ENCODE results near the gene ELF5. TPM values are rescaled to one million over a fixed set of nuclear protein-coding genes. Genes with fewer than 3 reads are reported as not detected.

The ELF5 gene
- total and polyA plus RNA-seq, 2 of the 13 experiments (the other 11 are each of a cell fraction or from before 2014, with no cell fraction given) = 0.51 to 2.6 TPM

- TF ChIP-seq ZBTB34 (CRISPR knock-in tag; IDR thresholded peaks at IDR 0.05) (no peak), ZNF614 (CRISPR knock-in tag; IDR thresholded peaks at IDR 0.05; ENCODE audit: borderline replicate concordance) (no peak), TMF1 (CRISPR knock-in tag; IDR thresholded peaks at IDR 0.05; ENCODE audit: low read depth) (peak; percentile 72; the same call in 1 of the 2 replicates), ATM (IDR thresholded peaks at IDR 0.05; ENCODE audit: borderline replicate concordance) (no peak), NKX3-1 (CRISPR knock-in tag; IDR thresholded peaks at IDR 0.05) (no peak), TP53 (CRISPR knock-in tag; conservative IDR thresholded peaks at IDR 0.05) (no peak), ZNF230 (CRISPR knock-in tag; IDR thresholded peaks at IDR 0.05) (peak; percentile 92; the same call in 1 of the 2 replicates), MTA3 (CRISPR knock-in tag; IDR thresholded peaks at IDR 0.05) (no peak), HIVEP1 (CRISPR knock-in tag; IDR thresholded peaks at IDR 0.05) (peak; percentile 94; the same call in 1 of the 2 replicates), ZNF616 (CRISPR knock-in tag; IDR thresholded peaks at IDR 0.05; ENCODE audit: low read depth) (peak; percentile 34; the same call in 1 of the 2 replicates), SNAPC5 (CRISPR knock-in tag; IDR thresholded peaks at IDR 0.05; ENCODE audit: borderline replicate concordance) (no peak), IKZF1 (IDR thresholded peaks at IDR 0.05) (no peak), FOXO4 (CRISPR knock-in tag; conservative IDR thresholded peaks at IDR 0.05) (0 out of 2 replicates have a peak, but pooled peaks have one; percentile 74), SCMH1 (CRISPR knock-in tag; IDR thresholded peaks at IDR 0.05; ENCODE audit: borderline replicate concordance) (no peak), PHF8 (CRISPR knock-in tag; IDR thresholded peaks at IDR 0.05) (peak; percentile 93), NONO (IDR thresholded peaks at IDR 0.05) (no peak), NONO (CRISPR knock-in tag; conservative IDR thresholded peaks at IDR 0.05) (peak; percentile 60), ZNF646 (CRISPR knock-in tag; IDR thresholded peaks at IDR 0.05) (no peak), RARG (CRISPR knock-in tag; IDR thresholded peaks at IDR 0.05; ENCODE audit: low read depth) (no peak), NBN (conservative IDR thresholded peaks at IDR 0.05) (no peak), ZNF605 (CRISPR knock-in tag; IDR thresholded peaks at IDR 0.05) (peak; percentile 58; the same call in 1 of the 2 replicates)
These were observed 74.8 kb downstream of the ELF5 start, which contains the start of gene CAT (continued) for GRCh38 chr11:34438529-34439507.

Data from HepG2 (cell line).